Omental fat pad (tissue), 4 donors: ENCODE data around the gene NAXE. TPM values are rescaled to one million over a fixed set of nuclear protein-coding genes. Genes with fewer than 3 reads are reported as not detected.
"Not testable (repeated sequence)": the region's sequence is repeated elsewhere in the genome, so short reads cannot be mapped to it uniquely, and the experiment has no call there.

Source experiments
- ATAC-seq: fragments of 150-250 bp; one replicate; pipeline ENCODE4 v1.9.1; 2016; ENCODE audit warnings: mild to moderate bottlenecking, moderate library complexity; ENCODE audit not compliant: low FRiP score
- DNase-seq: peaks from one replicate; pipeline ENCODE4 v3.0.0-alpha.2; 2019; ENCODE audit warnings: low spot score
- total RNA-seq, 4 donors: library from RNA; depleted of rRNA; stranded (reverse); fragments of >200 nt; gene quantifications; one replicate each; pipeline ENCODE4 v1.1.0, GENCODE V29; 2016
- TF ChIP-seq, protein P1 (sequence below), 3 donors: fragments of 450-650 bp; IDR thresholded peaks; one replicate each; pipeline ENCODE4 v1.5.1; 2016 to 2017; ENCODE audit warnings: antibody characterized with exemption in 3 of 3, mild to moderate bottlenecking in 3 of 3, moderate library complexity in 2 of 3

Gene NAXE
- total RNA-seq, 4 donors from 2014 or later = 49.4 to 71.5 (median 58.9) TPM

- DNase-seq = no peak
- TF ChIP-seq, protein P1, sequence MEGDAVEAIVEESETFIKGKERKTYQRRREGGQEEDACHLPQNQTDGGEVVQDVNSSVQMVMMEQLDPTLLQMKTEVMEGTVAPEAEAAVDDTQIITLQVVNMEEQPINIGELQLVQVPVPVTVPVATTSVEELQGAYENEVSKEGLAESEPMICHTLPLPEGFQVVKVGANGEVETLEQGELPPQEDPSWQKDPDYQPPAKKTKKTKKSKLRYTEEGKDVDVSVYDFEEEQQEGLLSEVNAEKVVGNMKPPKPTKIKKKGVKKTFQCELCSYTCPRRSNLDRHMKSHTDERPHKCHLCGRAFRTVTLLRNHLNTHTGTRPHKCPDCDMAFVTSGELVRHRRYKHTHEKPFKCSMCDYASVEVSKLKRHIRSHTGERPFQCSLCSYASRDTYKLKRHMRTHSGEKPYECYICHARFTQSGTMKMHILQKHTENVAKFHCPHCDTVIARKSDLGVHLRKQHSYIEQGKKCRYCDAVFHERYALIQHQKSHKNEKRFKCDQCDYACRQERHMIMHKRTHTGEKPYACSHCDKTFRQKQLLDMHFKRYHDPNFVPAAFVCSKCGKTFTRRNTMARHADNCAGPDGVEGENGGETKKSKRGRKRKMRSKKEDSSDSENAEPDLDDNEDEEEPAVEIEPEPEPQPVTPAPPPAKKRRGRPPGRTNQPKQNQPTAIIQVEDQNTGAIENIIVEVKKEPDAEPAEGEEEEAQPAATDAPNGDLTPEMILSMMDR (IDR thresholded peaks at IDR 0.05) = no peak
- no peak for ATAC-seq
These were observed 41.7 kb upstream of the NAXE start for GRCh38 chr1:156549831-156550230.

DNA sequence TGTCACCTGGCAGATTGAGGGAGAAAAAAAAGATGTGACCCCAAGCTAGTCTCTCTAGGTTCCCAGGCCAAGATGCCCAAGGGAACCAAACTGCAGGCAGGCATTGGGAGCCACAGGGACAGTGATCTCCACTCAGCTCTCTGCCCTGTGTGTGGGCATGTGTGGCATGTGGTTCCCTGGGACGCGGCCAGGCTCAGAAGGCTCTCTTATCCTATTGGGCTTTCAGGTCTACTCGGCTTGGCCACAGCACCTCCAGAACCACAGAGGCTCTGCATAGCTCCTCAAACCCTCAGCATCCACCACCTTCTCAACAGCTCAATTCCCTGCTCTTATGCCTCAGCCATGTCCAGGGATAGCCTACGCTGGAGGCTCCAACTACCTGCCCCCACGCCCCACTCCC lies 41.2 kb upstream of the NAXE start:
- no peak for ATAC-seq
- no peak for DNase-seq
- TF ChIP-seq, protein P1 (IDR thresholded peaks at IDR 0.05) = no peak

GRCh38 chr1:156551066-156551643 lies 40.4 kb upstream of the NAXE start:
- TF ChIP-seq, protein P1 (IDR thresholded peaks at IDR 0.05) = no peak
- ATAC-seq = no peak
- no peak for DNase-seq

DNA sequence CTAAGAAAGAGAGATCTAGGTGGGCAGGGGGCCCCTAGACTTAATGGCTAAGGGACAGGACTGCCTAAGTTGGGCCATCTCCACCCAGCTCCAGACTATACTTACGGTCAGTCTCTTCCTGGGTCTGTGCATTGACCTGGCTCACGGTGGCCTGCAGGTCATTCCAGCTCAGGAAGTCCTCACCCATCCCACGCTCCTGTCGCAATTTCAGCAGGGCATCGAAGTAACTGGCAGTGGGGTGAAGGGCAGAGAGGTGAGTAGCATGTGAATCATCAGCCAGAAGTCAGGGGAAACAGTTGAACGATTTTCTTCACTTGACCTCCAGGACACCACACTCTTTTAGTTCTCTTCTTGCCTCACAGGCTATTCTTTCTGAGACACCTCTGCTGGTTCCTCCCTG lies 39.7 kb upstream of the NAXE start:
- TF ChIP-seq, protein P1 (IDR thresholded peaks at IDR 0.05) = no peak
- no peak for DNase-seq
- ATAC-seq = no peak

DNA sequence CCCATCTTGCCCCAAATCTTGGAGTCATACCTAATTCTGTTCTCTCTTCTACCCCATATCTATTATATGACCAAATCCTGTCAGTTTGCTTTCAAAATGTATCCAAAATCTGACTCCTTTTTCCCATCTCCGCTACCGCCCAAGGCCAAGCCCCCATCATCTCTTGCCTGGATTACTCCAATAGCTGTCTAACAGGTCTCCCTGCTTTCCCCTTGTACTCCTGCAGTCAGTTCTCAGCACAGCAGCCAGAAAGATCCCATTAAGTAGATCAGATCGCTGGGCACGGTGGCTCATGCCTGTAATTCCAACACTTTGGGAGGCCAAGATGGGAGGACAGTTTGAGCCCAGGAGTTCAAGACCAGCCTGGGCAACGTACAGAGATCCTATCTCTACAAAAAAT lies 39.1 kb upstream of the NAXE start:
- no peak for DNase-seq
- TF ChIP-seq, protein P1 (IDR thresholded peaks at IDR 0.05) = no peak

DNA sequence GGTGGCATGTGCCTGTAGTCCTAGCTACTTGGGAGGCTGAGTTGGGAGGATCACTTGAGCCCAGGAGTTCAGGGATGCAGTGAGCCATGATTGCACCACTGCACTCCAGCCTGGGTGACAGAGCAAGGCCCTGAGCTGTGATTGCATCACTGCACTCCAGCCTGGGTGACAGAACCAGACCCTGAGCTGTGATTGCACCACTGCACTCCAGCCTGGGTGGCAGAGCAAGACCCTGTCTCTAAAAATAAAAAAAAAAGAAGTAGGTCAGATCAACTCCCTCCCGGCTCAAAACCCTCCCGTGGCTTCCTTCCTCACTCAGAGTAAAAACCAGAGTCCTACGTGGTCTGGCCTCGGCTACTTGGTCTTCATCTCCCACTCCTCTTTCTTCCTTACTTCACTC lies 38.6 kb upstream of the NAXE start:
- not testable (repeated sequence) for ATAC-seq, DNase-seq

More for the DNA sequence above, 39.1 kb upstream of the NAXE start:
- no peak for ATAC-seq

DNA sequence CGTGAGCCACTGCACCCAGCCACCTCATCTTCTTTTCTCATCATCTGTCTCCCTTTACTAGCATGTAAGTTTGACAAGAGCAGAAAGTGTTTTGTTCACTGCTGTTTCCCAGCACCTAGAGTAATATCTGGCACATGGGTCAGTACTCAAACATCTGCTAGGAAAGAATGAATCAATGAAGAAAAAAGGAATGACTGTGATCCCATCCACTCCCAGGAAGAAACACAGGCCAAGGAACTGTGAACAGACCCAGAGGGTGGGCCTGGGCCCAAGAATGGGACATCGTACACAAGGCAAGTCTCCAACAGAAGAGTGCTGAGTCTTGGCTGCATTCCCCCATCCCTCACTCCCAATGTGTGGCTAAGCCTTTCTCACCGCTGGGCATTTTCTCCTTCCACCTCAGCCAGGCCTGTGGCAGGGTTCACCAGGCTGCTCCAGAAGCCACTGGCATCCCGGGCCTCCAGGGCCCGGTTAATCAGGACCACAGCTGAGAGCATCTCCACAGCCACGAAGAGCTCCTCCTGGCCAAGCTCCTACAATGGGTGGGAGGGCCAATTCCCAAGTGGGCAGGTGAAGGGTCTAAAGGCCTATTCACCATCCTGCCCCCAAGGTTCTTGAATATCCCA lies 37.6 kb upstream of the NAXE start:
- TF ChIP-seq, protein P1 (IDR thresholded peaks at IDR 0.05) = no peak
- DNase-seq (no peak), ATAC-seq (no peak)
